Activated CD4-positive, alpha-beta T cell treated with anti-CD3 and anti-CD28 coated beads, Interleukin-2, amount 50 U/mL, for 24 hours (primary cell): ENCODE data around the gene CLCN1.

Experiments
- DNase-seq, 2 donors: peaks; one replicate each; pipeline ENCODE4 v3.0.0-alpha.2; 2020; ENCODE audit warnings: low read depth in 1 of 2, low spot score in 1 of 2

The CLCN1 gene

DNA sequence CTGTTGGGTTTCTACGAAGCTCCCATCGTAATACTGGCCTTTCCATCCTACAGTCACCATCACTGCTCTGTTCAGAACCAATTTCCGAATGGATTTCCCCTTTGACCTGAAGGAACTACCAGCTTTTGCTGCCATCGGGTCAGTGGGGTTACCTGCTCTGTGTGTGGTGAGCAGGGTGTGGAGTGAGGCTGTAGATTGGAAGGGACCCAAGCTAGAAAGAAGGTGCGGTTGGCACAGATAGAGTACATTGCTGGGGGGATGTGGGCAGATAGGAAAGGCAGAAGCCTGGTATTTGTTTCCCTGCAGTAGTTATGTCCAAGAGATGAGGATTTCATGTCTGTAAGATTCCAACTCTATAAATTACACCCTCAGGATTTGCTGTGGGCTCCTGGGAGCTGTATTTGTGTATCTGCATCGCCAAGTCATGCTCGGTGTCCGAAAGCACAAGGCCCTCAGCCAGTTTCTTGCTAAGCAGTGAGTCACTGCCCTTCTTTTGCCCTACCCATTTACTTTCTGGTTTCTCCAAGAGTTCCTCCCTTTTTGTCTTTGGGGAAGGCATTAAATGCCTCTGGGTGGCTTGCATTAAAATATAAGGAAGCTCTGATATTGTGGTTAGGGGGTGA is 15.4 kb downstream of the CLCN1 start:
- DNase-seq, result no peak

DNA sequence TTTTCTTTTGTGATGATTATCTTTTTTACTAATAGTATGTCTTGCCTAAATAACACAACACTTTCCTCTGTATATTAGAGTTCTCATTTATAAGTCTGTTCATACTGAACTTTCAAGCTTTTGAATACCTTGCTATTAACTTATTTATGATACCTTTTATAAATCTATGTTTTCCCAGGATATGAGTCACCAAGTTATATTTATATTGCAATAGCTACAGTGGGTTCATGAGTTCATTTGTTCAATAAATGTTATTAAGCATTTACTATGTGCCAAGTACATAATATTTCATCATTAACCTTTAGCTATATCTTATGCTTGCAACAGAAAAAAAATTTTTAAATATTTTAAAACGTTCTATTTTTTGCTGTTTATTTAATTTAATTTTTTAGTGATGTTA is 18.3 kb downstream of the CLCN1 start:
- DNase-seq, result no peak

DNA sequence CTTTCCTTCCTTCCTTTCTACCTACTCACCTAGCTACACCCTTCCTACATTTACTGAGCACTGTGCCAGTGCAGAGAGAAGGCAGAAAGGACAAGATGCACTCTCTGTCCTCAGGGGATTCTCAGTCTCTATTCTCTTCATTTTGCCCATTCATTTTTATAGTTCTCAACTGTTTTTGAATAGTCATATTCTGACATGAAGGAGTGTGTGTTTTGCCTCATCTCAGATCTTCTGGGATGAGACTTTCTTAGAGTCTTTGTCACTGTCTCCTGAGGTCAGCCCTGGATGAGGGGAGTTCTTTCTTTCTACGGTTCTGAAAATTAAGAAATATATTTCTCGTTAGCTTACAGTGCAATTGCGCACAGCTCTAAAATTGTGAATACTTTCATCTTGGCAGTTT is 21.3 kb downstream of the CLCN1 start:
- no peak for DNase-seq

DNA sequence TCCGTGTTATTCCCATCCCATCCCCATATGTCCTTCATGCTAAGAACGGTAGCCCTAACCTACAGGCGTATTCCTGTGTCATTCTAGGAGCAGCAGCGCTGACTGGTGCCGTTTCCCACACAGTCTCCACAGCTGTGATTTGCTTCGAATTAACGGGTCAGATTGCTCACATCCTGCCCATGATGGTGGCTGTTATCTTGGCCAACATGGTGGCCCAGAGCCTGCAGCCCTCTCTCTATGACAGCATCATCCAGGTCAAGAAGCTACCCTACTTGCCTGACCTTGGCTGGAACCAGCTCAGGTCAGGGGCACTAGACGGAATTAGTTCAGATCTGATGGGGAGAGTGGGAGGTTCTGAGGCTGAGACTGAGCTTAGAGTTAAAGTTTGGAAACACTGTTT is 25.9 kb downstream of the CLCN1 start:
- no peak for DNase-seq

DNA sequence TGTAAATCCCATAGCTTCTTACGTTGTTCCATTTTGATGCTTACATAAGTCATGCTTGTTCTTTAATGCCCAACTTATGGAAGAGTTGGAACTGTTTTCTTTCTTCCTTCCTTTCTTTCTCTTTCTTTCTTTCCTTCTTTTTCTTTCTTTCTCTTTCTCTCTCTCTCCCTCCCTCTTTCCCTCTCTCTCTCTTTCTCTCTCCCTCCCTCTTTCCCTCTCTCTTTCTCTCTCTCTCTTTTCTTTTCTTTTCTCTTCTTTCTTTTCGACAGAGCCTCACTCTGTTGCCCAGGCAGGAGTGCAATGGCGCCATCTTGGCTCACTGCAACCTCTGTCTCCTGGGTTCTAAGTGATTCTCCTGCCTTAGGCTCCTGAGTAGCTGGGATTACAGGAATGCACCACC is 27.7 kb downstream of the CLCN1 start:
- DNase-seq, result no peak

DNA sequence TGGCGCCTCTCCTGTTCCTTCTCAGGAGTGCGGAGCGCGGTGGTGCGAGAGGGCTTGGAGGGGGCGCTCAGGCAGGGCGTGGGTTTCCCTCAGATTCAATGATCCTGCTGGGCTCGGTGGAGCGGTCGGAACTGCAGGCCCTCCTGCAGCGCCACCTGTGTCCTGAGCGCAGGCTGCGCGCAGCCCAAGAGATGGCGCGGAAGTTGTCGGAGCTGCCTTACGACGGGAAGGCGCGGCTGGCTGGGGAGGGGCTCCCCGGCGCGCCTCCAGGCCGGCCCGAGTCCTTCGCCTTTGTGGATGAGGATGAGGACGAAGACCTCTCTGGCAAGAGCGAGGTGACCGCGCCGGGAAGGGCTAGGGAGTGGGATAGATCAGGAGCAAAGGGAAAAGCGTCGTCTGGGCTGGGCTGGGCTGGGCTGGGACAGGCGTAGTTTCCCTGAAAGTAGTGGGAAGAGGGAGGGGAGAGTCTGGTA is 29.6 kb downstream of the CLCN1 start:
- peak; percentile 28 to 39 for DNase-seq

DNA sequence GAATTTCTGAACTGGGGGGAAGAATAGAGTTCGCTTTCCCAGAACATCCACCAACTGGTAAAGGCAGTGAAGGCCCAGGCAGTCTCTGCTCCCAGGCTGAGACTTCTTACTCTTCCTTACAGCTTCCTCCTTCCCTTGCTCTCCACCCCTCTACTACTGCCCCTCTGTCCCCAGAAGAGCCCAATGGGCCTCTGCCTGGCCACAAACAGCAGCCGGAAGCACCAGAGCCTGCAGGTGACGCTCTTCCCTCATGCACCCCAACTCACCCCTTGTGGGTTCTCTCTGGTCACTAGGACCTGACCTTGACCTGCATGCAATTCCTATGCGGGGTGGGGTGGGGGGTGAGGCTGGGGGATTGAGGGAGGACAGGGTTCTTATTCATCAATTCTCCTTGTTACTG is 30.1 kb downstream of the CLCN1 start:
- DNase-seq, result no peak

DNA sequence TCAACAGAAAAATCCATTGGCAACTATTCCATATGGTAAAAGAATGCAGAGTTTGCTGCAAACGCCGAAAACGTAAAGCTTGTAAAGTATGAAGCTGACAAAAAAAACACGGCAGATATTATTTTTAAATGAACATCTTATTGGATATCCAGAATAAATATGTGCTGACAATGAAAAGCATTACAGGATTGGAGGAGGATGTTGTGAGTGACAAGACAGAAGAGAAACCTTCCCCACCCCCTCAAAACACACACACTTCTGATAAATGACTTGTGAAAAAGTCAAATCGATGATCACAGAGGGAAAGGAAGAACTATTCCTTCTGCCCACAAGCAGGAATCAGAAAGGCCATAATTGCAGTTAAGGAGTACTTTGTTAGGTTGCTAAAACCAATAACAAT is 32.0 kb downstream of the CLCN1 start:
- no peak for DNase-seq

DNA sequence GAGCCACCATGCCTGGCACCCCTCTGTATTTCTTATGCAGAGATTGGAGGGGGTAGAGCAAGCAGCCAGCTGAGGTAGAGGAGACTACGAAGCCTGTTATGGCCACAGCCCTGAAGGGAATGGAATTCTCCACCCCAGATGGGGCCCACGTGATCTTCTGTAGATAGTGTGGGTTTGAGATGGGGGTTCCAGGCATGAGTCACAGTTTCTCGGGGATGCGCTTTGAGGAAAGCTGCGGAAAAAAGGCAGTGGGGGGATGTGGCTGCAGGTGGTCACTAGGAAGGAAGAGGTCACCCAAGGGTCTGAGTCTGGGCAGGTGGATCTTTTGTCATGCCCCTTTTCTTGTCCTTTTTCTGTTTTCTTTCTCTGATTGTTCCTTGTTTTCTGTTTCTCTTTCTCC is 35.1 kb downstream of the CLCN1 start:
- no peak for DNase-seq

DNA sequence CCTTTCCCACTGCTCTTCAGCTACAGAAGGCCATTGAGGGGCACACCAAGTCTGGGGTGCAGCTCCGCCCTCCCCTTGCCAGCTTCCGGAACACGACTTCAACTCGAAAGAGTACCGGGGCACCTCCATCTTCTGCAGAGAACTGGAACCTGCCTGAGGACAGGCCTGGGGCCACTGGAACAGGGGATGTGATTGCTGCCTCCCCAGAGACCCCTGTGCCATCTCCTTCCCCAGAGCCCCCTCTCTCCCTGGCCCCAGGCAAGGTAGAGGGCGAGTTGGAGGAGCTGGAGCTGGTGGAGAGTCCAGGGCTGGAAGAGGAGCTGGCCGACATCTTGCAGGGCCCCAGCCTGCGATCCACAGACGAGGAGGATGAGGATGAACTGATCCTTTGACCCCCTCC is 35.7 kb downstream of the CLCN1 start:
- no peak for DNase-seq

DNA sequence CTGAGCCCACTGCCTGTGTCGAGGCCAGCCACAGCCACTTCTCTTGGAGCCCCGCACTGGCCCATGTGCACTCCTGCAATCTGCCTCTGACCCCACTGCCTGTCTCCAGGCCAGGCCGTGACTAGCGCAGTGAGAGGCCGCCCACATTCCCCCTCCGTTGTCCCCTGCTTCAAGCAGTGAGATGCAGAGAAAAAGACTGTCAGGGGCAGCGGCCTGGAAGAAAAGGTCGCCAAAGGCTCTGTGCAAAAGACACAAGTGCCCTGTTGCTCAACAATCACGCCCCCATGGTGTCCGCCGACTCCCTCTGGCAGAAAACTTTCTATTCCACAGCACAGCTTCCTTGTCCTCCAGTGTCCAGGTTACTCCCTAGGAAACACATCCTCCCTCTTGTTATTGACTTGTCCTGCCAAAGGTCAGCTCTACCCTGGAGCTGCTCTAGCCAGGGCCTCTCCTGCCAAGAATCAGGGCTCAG is 36.7 kb downstream of the CLCN1 start:
- DNase-seq, result no peak

DNA sequence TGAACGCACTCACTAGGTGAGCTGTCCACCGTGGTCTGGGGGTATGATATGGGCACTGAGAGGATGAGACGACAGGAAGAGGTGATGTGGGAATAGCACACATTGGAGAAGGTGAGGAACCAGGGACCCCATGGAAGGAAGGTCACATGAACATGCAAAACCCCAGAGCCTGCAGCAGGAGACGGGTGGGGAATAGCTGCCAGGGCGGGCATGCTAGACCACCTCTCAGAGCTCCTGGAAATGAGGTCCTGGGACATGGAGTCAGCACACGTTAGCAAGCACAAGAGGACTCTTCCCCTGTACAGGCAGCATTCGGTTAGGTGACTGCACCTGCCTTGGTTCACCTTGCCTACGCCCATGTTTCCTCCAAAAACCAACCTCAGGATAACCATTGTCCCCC is 38.5 kb downstream of the CLCN1 start:
- no peak for DNase-seq

DNA sequence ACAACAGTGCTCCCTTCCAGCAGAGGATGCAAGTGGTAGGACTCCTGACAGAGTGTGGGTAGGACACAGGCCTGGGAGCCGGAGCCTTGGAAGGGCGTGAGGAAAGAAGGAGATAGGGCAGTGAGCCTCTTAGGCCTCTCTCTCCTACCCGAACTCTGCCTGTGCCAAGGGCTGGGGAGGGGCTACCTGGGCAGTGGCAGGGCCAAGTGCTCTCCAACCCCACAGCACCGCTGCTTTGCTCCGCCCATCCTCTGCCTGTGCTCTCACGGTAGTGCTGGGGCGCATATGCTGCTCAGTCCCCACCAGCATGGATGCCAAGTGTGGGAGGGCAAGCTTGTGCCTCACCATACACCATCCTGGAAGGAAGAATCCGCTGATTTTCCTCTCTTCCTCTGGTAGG is 39.1 kb downstream of the CLCN1 start:
- no peak for DNase-seq

DNA sequence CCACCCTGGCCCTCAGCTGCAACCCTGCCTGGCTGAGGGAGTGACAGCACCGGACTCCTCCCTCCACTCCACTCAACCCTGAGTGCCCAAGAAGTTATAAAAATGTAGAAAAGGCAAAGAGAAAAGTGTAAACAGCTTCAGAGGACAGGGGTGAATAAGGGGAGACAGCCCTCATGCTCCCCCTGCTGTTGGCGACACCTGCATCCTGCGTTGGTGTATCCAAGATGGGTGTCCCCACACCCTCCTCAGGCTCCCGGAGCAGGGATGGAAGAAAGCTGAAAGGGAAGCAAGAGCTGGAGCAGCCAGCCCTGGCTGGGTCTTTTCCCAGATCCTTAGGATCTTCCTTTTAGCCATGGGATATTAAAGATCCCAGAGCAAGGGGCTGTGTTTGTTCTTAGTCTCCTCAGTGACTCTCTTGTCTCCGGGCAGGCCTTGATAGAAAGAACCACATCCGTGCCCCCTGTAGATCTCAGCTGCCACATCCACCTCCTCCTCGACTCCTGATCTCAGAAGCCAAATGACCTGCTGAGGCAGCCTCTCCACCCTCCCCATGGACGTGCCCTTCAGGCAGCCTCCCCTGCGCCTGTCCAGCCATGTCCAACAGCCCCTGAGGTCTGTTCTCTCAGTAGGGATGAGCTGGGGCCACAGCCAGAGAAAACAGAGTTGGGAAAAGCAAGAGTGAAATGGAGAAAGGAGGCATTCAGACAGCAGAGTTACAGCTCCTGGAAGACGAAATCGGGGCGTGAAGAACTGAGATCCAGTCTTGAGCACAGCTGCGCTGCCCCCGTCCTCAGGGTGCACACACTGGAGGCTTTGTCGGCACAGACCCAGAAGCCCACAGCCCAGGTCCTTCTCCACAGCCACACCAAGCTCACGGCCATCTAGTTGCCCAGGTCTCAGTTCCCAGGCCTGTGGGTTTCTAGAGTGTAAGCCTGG is 39.8 kb downstream of the CLCN1 start:
- no peak for DNase-seq

DNA sequence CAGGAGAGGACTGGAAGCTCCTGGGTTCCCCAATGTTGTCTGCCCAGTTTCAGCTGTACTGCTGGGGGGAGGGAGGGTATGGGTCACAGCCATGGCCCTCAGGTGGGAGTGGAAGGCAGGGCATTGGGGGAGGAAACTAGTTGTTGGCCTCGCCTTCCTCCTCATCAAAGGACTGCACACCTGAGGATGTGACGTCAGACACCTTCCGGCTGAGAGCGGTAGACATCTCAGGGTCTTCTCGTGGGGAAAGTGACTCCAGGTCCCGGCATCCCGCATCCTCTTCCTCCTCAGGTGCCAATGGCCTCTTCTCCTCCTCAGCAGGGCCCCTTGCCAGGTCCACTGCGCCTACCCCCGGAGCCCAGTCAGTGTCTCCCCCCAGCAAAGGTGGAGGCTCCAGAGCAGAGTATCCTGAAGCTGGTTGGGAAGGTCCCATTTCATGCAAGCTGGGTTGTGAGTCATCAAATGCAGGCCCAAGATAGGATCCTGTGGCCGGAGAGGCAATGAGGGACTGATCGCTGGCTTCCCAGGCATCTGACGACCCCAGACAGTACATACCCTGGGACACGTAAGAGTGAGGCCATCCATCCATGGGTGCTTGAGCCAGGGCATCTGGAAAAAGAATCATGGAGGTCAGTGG is 40.6 kb downstream of the CLCN1 start:
- no peak for DNase-seq

DNA sequence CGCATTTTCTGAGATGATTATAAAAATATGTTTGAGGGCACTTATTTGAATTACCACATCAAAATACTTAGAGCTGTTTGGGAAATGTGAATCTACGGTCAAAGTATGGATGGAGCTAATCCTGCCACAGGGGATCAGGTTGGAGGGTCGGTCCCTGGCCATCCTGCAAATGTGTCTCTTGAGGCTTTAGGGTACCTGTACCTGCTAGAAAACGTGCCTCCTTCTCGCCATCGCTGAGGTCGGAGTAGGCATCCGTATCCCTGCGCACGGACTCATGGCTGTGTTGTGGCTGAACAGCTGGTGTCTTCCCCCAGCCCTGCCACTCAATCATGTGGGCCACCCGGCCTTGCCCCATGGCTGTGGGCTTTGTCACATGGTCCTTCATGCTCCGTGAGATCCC is 42.7 kb downstream of the CLCN1 start:
- DNase-seq, result no peak

DNA sequence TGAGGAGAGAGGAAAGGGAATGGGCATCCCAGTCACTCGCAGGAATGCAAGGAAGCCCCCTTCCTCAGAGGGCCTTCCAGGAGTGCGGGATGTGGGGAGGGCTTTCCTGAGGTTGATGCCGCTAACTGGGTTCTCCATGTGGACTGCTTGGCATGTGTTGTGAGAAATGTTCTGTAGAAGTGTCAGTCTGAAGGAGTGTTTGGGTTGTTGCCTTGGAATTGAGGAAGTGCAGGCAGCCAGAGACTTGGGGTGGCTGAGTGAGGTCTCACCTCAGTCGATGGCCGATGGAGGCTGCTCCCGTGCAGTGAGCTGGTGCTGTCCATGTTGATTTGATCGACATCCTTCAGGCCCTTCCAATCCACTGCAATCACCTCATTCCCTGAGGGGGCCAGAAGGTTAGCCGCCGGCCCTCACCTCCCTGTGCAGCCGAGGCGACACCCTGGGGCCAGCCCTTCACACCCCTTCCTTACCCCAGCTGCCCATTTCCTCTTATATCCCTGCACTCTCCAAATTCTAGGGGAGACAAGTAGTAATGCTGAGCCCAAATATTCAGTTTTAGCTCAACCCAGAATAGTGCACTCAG is 44.0 kb downstream of the CLCN1 start:
- no peak for DNase-seq

DNA sequence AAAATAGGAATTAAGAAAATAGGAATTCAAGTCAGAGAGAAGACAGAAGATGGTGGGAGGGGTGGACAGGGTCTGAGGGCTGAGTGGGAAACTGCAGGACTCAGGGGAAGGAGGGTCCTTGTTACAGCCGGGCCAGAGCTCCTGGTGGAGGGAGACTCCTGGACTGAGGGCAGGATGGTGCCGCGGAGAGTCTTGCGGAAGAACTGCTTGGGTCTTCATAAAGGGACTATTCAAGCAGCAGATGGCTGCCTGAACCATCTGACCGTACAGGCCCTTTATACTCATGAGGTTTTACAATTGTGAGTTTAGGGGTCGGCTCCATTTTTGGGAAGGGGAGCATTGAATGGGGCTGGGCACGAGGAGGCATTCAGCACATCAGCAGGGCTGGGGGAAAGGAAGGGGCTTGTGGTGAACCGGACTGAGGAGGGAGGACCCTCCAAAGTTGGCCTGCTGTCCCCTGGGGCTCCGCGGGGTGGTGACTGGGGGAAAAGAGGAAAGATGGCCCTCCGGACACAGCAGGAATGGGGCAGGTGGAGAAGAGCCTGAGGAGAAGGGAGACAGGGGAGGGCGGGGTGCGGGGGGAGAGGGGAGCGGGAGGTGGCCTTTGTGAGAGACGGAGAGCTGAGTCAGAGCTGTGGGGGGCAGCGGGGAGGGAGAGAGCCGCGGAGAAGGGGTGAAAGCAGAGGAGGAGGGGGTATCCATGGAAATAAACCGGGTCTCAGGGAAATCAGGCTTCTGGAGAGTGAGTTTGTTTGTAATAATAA is 45.1 kb downstream of the CLCN1 start:
- DNase-seq, result no peak

DNA sequence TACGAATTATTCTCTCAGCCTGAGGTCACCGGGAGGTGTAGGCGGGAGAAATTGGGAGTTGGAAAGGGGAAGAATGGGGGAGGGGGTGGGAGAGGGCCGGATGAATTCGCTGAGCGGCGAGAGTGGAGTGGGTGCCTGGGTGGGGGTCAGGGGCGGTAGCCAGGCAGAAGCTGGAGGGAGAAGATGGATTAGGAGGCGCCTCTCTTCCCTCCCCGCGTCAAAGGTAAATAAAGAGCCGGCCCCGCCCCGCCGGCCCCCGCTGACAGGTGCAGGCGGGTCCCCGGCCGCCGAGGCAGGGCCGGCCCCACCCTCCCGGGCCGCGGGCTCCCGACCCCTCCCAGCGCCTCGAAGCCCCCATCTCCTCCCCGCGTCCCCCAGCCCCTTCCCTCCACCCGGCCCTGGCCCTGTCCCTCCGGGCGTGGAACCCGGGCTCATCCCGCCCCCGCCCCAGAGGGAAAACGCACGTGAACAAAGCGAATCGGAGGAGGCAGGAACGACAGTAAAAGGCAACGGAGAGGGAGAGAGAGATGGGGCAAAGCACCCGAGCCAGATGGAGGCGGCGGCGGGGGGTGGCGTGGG is 45.7 kb downstream of the CLCN1 start:
- no peak for DNase-seq
